ENCODE results near the gene CDKAL1.

DNA sequence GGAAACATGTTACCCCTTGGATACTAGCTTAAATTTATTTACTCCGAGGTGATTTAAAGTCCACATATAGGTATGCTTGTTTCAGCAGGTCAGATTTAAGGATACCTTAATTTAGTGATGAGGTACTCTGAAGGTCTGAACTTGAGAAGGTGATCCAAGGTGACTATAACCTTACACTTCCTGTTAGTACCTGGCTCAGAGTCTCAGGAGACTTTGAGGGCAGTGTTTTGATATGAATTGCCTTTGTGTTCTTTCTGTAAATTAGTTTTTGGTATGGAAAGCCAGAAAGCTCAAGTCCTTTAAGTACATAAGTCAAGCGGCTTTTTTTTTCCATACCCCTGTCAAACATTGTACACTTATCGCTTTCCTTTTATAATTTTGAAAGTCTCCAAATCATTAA, 489.0 kb downstream of the CDKAL1 start:
- no peak for TF ChIP-seq POLR2A (IDR thresholded peaks at IDR 0.05)
- peak in 1 of 3 donors; percentile 38 for TF ChIP-seq POLR2AphosphoS5 (IDR thresholded peaks at IDR 0.05)
